ENCODE data around the gene FPR3.

- TF ChIP-seq, protein P1, sequence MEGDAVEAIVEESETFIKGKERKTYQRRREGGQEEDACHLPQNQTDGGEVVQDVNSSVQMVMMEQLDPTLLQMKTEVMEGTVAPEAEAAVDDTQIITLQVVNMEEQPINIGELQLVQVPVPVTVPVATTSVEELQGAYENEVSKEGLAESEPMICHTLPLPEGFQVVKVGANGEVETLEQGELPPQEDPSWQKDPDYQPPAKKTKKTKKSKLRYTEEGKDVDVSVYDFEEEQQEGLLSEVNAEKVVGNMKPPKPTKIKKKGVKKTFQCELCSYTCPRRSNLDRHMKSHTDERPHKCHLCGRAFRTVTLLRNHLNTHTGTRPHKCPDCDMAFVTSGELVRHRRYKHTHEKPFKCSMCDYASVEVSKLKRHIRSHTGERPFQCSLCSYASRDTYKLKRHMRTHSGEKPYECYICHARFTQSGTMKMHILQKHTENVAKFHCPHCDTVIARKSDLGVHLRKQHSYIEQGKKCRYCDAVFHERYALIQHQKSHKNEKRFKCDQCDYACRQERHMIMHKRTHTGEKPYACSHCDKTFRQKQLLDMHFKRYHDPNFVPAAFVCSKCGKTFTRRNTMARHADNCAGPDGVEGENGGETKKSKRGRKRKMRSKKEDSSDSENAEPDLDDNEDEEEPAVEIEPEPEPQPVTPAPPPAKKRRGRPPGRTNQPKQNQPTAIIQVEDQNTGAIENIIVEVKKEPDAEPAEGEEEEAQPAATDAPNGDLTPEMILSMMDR (conservative IDR thresholded peaks at IDR 0.05 in 1 of 2, IDR thresholded peaks at IDR 0.05 in 1 of 2; ENCODE audit: low read depth in 1 of 2, low read length in 2 of 2), result no peak
- no peak for TF ChIP-seq EZH2 (IDR thresholded peaks at IDR 0.05; ENCODE audit: low read length, missing control alignments)
Measured at GRCh38 chr19:51780270-51780669, 14.7 kb upstream of the FPR3 start.
